Hematopoietic multipotent progenitor cell treated with erythropoietin and hydrocortisone succinate and interleukin-3 and kit ligand, for 6 days (in vitro differentiated cells): ENCODE data around the gene NBAS.
A peak's percentile ranks its signal among the peaks of the same experiment; 100 is the strongest.

ENCODE experiments used
- DNase-seq: peaks from one replicate; pipeline ENCODE4 v3.0.0-alpha.2; 2015

NBAS gene

DNA sequence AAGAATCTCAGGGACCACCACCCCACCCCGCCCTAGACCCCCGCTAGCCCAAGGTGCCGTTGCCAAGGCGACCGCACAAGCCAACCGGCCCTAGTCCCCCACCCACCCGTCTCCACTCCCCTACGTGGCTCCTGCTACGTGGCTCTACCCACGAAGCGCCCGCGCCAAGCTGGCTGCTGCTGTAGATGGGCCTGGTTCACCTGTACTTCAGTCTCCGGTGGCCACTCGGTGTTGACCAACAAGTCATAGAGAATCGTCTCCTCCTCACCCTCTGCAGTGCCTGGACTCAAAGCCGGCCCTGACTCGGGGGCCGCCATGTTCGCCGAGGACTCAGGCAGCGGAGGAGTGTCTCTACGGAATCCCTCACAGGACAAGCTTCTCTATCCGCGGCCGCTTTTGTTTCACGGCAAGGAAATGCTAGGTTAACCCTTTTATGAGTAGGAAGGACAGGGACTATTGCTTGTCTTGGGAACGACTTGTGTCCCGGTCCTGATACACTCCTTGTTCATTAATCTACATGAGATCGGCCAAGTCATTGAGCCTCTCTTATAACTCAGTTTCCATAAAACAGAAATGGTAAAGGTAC is at the start of gene NBAS:
Gene NBAS, minus strand, starts transcription at position 347 of the 586 bp plus-strand sequence. Its CDS starts 30 bp downstream, at position 317.
- peak; percentile 94 for DNase-seq

DNA sequence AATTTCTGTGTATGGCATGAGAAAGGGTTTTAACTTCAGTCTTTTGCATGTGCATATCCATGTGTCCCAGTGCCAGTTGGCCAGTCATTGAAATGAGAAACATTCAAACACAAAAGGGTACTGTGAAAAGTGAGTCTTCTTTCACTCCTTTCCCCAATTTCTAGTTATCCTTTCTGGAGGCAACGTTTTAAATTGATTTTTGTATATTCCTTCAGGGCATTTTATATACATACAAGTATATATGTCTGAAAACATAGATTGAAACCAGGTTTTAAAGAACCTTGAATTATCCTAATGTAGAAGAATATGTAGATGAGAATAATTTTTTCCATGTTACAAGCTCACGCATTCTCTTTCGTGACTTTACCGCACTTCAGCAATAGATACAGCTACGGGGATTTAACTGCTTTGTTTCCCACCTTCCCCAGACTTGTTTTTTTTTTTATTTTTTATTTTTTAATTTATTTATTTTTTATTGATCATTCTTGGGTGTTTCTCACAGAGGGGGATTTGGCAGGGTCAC is 49.4 kb upstream of the NBAS start:
- no peak for DNase-seq

DNA sequence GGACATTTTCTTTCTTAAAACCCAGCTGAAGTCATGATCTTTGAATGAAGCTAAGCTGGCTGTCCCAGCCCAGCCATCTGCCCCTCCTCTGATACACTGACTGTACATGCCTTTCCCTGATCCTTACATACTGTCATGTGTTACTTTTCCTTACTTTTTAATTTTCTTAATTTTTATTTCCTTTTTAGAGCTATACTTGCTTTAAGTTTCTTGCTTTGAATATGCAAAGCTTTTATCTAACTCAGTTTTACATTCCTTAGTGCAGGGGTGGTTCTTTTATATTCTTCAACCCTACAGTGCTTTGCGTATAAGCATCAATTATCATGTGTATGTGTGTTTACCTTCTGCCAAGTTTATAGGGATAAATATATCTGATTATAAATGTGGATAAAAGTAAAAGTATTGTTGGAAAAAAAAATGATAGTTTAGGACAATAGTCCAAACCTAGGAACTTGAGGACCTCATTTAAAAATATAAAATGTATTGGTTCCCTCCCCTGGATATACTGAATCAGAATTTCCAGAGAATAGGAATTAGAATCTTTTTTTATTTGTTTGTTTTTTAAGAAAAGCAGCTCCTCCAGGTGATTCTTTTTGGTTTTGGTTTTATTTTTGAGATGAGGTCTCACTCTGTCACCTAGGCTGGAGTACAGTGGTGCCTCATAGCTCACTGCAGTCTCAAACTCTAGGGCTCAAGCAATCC is 48.4 kb upstream of the NBAS start:
- no peak for DNase-seq

DNA sequence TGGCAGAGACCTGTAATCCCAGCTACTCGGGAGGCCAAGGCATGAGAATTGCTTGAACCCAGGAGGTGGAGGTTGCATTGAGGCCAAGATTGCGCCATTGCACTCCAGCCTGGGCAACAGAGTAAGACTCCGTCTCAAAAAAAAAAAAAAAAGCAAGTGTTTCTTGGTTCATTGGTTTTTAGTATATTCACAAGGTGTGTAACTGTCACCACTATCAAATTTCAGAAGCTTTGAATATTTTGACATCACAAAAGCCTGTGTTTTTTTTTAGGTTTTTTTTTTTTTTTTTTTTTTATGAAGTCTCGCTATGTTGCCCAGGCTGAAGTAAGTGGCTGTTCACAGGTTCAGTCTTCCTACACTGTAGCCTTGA is 47.2 kb upstream of the NBAS start:
- DNase-seq, result no peak

DNA sequence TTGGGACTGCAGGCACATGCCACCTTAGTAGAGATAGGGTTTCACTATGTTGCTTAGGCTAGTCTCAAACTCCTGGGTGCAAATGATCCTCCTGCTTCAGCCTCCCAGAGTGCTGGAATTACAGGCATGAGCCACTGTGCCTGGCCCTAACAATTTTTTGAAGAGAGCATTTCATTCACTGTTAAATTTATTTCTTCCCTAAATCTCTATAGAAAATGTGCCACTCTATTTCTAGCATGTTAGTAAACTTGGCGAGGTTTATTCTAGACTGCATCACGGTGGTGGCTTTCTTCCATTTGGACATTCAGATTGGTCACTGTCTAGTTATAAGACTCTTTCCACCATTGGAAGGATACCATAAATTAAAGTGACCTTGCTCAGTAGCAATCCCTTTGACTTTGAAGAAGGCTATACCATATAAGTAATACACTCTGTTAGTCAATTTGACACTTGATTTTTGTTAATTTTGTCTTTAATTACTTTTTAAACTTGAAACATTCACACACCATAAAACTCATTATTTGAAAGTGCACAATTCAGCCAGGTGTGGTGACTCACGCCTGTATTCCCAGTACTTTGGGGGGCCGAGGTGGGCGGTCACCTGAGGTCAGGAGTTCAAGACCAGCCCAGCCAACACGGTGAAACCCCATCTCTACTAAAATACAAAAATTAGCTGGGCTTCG is 46.7 kb upstream of the NBAS start:
- DNase-seq, result no peak

DNA sequence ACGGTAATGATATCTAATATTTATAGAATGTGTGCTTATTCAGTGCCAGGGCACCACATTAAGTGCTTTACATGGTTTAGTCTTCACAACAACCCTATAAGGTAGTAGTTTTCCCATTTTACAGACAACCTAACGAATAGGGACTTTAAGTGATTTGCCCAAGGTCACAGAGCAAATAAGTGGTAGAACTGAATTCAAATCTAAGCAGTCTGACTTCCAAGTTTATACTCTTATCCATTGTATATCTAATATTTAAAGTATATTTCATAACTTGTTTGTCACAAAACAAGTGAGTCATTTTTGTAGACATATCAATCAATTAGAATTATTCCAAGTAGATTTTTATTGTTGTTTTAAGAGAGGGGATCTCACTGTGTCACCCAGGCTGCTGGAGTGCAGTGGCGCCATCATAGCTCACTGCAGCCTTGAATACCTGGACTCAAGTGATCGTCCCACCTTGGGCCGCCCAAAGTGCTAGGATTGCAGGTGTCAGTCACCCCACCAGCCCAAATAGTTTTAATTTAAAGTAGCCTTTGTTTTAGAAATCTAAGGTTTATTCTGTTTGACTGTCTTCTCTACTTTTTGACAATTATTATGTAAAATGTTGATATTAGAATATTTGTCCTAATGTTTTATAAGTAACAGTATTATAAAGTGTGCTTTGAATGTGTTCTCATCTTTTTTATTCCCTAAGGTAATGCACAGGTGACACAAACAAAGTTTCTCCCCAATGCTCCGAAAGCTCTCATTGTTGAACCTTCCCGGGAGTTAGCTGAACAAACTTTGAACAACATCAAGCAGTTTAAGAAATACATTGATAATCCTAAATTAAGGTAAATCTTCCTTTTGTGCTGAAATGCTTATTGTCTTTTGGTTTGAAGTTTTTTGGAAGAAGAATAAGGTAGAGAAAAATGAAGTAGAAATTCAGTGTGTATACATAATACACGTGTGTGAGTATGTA is 45.6 kb upstream of the NBAS start:
- no peak for DNase-seq

DNA sequence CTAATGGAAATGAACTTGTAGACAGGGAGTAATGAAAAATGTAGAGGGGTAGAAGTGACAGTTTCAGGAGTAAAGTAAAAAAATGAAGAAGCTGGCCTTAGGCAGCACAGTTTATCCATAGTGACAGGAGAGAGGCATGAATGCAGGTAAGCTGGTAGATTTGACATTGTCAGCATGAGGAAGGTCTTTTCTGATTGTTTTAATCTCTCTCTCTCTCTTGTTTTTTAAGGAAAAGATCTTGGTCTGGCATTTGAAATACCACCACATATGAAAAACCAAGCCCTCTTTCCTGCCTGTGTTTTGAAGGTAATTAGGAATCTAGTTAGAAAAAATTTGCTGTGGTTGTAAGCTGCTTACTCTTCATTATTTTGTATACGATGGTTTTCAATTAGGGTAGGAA is 44.6 kb upstream of the NBAS start:
- DNase-seq, result no peak

DNA sequence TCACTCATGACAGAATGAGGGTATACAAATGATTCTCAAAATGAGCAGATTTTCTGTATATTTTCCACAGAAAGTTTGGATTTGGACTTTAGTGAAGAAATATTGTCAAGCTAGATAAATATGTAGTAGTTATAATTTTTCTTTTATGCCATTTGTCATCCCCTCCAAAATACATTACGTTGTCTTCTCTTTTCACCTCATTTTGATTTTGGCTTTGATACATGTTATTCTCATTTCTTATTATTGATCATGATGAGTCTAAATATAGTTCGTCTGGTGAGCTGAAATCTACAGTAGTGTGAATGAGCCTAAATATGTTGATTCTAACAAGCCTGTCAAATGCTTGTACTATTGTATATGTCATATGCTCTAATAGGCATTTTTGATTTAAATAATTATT is 42.8 kb upstream of the NBAS start:
- no peak for DNase-seq

DNA sequence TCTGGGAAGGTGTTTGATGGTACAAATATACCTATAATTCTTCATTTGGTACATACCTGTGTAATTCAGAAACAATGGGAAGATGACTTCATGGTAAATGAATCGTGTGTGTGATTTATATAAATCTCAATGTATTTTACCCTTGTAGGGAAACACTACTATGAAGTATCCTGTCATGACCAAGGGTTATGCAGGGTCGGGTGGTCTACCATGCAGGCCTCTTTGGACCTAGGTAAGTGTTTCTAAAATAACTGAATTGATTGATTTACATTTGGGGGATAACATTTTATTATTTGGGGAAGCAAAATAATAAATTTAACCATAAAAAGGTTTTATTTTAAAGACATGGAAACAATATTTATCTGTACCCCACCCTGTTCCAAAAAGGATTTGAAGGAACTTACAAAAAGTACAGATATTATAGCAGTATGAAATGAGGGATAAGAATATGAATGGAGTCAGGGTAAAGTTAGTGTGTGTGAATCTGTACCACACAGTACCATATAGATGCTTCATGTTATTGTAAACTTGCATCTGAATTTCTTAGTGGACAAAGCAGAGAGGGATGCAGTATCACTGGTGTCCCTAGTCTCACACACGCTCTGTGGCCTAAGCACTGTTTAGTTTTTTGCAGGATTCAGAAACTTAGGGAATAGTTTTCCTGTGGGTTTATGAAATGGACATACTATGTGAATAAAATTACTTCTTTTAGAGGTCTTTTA is 42.1 kb upstream of the NBAS start:
- no peak for DNase-seq

DNA sequence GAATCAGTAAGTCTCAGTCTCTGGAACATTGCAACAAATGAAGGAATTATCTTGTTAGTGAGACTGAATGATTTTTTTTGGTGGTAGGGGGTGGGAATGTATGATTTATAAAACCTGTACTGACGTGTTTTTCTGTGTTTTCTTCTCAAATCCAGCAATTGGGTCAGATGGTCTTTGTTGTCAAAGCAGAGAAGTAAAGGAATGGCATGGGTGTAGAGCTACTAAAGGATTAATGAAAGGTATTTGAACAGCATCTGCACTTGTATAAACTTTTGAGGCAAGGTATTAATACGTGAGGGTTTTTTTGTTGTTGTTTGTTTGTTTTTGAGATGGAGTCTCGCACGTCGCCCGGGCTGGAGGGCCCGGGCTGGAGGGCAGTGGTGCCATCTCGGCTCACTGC is 41.3 kb upstream of the NBAS start:
- no peak for DNase-seq

DNA sequence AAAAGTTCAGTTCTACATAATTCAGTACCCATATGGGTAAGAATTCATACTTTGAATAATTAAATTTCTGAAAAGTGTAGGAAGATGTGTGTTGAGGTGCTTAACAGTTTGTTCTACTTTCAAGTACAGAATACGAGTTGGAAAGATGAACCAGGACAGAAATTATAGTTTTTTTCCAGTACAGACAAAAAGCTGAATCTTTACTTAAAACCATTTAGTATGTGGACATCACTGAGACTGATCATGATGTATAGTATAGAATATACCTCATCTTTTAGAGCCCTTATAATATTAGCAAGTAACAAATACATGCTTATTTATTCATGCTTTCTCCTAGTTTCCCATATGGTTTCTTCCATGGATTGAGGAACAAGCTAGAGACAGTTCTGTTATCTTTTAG is 40.5 kb upstream of the NBAS start:
- no peak for DNase-seq

DNA sequence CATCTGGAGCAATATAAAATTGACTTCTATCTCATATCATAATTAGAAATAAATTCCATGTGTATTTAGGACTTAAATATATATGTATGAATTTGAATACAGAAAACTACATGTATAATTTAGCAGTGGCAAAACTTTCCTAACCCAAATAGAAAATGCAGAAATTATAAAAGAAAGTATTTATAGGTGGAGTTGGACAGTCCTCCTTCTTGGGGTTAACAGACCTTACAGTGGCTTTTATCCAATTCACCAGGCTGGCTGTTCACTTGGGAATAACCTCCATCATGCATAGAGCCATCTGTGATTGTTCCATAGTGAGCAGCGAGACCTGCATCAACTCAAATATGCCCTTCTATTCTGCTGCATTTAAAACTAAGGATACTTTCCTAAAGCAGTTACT is 38.9 kb upstream of the NBAS start:
- DNase-seq, result no peak

DNA sequence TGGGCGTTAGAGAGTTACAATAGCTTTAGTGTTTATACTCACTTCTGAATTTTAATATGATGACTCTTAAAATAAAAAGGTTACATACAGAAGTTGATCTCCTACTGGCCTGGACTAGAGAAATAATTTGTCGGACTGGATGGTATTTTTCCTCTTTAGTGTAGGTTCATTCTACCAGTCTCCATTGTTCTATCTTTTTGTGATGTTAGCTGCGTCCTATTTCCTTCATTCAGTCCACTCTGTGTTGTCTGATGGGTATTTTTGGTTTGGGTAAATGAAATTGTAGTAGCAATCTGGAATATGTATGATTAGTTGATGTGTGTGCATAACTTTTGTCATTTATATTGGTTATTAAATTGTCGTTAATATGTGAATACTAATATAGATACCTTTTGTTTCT is 35.8 kb upstream of the NBAS start:
- DNase-seq, result no peak

DNA sequence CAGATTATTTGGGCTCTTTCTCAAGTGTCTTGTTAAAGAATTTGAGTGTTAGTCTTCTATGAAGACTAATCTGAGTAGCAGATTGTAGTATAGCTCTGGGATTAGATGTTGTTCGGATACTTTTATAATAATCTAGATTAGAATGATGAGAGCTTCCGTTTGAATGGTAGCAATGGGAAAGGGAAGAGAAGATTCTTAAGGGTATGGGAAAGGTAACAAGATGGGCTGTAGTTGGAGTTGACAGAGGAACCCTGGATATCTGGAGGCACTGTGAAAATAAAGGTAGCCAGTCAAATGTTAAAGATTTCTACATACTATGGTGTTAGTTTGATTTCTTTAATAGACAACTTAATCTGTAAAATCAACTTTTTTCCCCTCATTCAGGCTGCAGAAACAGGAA is 35.2 kb upstream of the NBAS start:
- no peak for DNase-seq

DNA sequence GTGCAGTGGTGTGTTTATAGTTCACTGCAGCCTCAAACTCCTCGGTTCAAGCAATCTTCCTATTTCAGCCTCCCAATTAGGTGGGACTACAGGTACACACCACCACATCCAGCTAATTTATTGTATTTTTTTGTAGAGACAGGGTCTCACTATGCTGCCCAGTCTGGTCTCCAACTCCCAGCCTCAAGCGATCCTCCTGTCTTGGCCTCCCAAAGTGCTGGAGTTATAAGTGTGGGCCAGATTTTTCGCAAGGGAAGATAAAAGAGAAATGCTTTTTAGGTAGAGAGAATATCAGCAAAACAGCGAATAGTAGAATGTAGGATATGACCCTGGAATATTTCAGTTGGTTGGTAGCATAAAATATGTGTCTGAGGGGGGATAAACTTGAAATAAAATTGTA is 34.8 kb upstream of the NBAS start:
- no peak for DNase-seq

DNA sequence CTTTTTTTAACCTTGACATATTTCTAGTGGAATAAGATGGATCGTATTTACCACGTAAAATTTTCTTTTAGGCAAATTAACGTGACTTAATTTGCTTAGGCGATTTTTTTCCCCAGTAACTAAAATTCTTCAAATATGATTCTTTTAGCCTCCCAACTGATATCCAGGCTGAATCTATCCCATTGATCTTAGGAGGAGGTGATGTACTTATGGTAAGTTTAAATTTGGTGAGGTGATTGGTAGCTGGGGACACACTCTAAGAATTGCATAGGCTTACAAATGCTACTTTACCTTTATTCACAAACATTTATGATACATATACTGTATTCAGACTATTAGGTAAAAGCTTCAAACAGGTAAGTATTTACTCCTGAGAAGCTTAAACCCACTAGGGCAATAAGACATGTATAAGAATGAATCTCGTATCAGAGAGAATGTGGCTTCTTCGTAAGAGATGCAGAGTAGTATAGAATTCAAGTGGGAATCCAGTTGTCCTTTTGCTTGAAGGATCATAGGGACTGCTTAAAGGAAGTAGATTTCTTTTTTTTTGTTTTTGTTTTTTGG is 34.3 kb upstream of the NBAS start:
- DNase-seq, result no peak

DNA sequence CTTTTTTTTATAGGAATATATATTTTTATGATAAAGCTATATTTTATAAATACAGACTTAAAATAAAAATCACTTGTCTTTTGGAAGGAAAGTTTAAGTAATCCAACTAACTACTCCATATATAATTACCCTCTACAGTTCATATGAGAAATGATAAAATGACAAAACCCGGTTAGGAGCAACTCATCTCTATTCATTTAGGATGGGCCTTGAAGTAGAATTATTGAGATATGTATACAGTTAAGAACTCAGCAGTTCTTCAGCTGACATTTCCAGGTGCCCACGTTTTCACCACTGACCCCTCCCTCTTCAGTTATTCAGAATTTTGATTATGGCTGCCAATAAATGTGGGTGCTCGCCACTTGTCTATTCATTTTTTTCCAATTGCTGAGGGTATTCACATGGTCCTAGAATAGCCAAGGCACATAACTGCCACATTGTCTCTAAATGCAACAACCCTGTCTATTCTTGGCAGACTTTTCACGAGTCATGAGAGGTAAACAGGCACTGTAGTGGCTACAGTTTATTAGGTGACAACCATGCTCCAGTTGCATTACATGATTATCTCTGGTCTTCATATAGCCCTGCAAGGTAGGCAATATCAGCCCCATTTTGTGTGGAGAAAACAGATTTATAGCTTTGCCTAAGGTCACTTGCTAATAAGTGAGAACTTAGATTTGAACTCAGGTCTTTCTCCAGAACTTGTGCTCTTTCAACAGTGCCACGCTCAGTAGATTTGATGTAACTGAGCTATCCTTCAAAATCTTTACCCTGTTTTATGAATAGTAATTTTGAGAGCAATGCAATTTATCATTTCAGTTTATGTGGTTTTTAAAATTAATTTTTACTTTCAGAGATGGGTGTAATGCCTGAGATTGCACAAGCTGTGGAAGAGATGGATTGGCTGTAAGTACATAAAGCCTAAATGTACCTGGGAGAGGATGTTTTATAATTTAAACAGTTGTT is 33.4 kb upstream of the NBAS start:
- DNase-seq, result peak; percentile 79

DNA sequence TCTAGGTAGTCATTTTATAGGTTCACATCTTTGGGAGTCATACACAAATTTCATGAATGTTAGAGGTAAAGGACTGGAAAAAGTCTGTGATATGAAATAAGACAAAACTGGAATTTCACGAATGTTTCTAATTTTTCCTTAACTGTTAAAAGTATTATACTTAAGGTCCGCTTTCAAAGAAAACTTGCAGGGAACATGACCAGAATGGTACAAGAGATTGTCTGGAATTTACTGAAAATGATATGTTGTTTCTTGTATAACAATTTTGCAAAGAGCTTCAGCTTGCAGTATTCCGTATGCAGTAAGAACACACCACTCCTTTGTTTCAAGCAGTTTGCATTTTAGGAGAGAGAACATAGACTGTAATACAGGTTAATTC is 32.2 kb upstream of the NBAS start:
- DNase-seq, result no peak

DNA sequence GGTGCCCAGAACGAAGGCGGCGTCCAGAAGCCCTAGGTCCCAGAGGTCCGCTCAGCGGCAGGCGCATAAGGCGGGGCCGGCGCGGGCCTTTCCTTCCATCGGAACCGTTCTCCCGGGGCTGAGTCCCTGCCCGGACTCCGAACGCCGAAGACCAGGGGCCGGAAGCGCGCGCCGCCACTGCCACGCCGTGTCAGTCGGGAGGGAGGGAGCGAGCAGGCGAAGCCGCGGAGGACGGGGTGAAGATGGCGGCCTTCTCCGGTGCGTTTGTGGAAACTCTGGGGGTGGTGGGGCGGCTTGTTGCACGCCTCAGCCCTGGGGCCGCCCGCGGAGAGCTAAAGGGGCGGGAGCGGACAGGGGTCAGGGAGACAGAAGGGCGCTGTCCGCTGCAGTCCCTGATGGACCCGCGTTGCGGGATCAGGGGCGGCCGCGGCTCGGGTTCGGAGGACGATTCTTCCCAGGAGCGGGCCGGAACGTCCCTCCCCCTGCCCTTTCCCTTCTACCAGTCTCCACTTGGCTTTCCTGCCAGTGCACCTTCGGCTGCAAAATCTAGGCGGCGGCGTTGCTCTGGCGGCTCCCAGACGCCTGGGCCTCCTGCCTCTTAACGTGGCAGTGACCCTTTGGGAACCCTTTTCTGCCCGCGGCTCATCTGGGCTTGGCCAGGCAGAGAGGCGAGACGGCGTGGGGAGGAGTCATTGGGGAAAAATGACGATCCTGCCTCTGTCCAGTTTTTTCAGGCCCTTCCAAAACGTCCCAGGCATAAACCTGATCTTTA is 30.7 kb upstream of the NBAS start, which contains the start of gene DDX1:
Gene DDX1, plus strand, starts transcription at position 177 of the 772 bp plus-strand sequence. Its CDS starts 66 bp downstream, at position 243.
- DNase-seq, result peak; percentile 92

DNA sequence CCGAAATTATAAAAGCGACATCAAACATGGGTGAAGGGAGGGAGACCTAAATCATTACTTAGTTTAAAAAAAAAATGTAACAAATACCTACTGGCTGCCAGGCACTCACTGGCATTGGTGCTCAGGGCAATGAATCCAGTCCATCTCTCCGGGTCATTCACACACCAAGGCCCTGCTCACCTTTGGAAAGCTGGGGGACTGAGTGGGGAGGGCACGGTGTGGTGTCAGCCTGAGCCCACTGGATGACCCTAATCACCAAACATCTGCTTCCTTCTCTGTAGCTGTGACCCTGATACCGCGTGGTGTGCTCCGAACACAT is 30.2 kb upstream of the NBAS start:
- no peak for DNase-seq
